AG09319 (cell line): ENCODE data around the gene CAPN1.

ENCODE experiments used
- DNase-seq: peaks from one replicate; pipeline ENCODE4 v3.0.0-alpha.2; 2010; ENCODE audit warnings: low read depth; ENCODE audit errors: extremely low read depth
- CTCF ChIP-seq: IDR thresholded peaks from 2 replicates; pipeline ENCODE4 v1.5.1; 2011; ENCODE audit warnings: low read depth, mild to moderate bottlenecking, inconsistent platforms, low read length, moderate library complexity

Gene CAPN1

GRCh38 chr11:65219930-65220213 lies 38.1 kb downstream of the CAPN1 start:
- no peak for TF ChIP-seq CTCF
- DNase-seq: peak; percentile 32

GRCh38 chr11:65221026-65221425 lies 39.3 kb downstream of the CAPN1 start:
- no peak for DNase-seq
- TF ChIP-seq CTCF: no peak

- DNase-seq: no peak
- TF ChIP-seq CTCF: no peak
Measured at GRCh38 chr11:65223011-65223410, 41.3 kb downstream of the CAPN1 start.

GRCh38 chr11:65224930-65225278 lies 43.2 kb downstream of the CAPN1 start:
- DNase-seq: peak; percentile 12
- TF ChIP-seq CTCF: no peak

GRCh38 chr11:65225279-65226102 lies 43.8 kb downstream of the CAPN1 start:
- DNase-seq: peak; percentile 22
- peak; percentile 60 for TF ChIP-seq CTCF

- no peak for TF ChIP-seq CTCF
- no peak for DNase-seq
Measured at GRCh38 chr11:65226103-65226442, 44.3 kb downstream of the CAPN1 start.

GRCh38 chr11:65227879-65228278 lies 46.2 kb downstream of the CAPN1 start:
- TF ChIP-seq CTCF: no peak
- DNase-seq: no peak
